ENCODE measurements around the gene CDX1.
A peak's percentile ranks its signal among the peaks of the same experiment; 100 is the strongest.

CDX1 gene

DNA sequence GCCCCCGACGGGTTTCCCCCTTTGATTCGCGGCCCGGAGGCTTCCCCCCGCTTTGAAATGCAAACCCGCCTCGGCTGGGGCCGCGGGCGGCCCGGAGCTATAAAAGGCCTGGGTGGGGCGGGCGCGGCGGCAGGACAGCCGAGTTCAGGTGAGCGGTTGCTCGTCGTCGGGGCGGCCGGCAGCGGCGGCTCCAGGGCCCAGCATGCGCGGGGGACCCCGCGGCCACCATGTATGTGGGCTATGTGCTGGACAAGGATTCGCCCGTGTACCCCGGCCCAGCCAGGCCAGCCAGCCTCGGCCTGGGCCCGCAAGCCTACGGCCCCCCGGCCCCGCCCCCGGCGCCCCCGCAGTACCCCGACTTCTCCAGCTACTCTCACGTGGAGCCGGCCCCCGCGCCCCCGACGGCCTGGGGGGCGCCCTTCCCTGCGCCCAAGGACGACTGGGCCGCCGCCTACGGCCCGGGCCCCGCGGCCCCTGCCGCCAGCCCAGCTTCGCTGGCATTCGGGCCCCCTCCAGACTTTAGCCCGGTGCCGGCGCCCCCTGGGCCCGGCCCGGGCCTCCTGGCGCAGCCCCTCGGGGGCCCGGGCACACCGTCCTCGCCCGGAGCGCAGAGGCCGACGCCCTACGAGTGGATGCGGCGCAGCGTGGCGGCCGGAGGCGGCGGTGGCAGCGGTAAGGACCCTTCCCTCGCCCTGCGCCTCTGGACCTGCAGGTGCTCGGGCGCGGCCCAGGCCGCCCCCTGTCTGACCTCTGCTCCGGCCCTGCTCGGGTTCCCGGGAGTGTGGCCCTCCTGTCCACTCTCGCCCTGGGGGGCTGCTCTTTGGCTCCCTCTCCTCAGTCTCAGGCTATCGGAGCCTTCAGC lies at the start of gene CDX1:
CDX1 (plus strand) TSS at position 129 of the 862 bp plus-strand sequence; CDS start at position 228, 99 bp downstream.
- no peak for DNase-seq (ENCODE audit: low read depth)

- no peak for DNase-seq (ENCODE audit: low read depth)
These were observed 48.5 kb upstream of the CDX1 start for GRCh38 chr5:150117945-150118560.

- DNase-seq (ENCODE audit: low read depth), result no peak
These were observed 47.9 kb upstream of the CDX1 start for GRCh38 chr5:150118561-150119229.

DNA sequence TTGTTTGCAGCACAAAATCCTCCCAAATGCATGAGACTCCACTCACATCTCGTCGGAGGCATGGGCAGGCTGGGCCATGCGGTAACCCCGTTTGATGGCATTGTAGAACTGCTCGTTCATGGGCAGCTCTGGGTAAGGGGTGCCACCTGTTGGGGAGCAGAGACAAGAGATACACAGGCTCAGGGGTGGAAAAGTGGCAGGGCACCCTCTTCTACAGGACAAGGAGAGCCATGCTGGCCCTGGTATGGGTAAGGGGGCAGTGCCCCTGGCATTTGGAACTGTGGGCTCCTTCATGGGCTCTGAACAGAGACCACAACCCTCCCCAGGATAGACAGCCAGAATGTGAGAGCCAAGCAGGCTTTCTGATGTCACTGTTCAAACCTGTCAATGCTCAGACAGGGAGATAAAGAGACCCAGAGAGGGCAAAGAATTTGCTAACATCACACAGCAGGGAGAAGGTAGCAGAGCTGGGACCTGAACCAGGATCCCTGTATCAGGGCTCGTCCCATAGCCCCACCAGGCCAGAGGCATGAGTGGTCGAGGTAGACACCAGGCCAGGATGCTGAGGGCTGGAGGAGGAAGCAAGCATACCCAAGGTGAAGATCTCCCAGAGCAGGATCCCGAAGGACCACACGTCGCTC lies 47.0 kb upstream of the CDX1 start:
- no peak for DNase-seq (ENCODE audit: low read depth)

DNA sequence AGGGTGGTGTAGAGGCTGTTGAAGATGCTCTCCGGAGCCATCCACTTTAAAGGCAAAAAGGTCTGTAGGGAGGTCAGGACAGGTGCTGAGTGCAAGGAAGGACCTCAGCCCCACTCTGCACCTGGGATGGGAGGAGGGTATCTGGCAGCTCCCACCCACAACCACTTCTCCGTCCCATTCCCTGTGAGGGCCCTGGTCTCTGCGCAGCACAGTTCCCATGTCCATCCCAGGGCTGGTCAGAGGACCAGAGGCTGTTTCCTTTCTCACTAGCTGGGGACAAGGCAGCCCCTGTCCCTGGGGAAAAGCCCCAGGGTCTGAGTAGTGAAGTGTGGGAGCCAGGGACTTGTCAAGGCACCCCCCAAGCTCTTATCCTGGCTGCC lies 46.5 kb upstream of the CDX1 start:
- DNase-seq (ENCODE audit: low read depth), result no peak

GRCh38 chr5:150120617-150121447 lies 45.7 kb upstream of the CDX1 start:
- DNase-seq (ENCODE audit: low read depth), result no peak

DNA sequence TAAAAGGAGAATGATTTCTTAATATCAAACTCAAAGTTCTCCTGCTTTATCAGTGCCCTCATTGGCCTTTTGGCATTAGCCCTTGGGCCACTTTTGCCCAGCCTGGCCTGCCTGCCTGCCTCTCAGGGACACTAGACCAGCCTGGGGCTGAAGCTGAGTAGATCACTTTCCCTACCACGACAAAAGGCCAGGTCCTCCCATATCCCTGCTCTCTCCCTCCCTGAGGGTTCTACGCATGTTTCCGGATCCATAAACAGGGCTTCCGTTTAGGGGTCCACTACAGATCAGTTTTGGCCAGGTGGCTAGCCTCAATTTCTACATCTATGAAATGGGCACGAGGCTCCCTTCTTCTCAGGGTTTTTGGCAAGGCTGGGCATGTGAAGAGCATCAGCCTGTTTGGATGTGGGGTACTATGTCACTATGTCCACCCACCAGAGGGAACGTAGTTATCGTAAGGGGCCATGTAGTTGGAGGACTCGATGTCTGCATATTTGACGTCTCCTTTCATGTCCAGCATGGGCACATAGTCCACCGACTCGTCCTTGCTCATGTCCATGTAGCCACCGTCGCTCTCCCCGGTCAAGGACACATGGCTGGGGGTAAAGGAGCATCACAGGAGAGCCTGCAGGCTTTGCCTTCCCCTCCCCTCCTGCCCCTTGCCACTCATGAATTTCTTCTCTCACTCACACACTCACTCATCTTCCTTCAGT lies 45.0 kb upstream of the CDX1 start:
- DNase-seq (ENCODE audit: low read depth), result no peak

- no peak for DNase-seq (ENCODE audit: low read depth)
These were observed 44.4 kb upstream of the CDX1 start for GRCh38 chr5:150122158-150122510.

DNA sequence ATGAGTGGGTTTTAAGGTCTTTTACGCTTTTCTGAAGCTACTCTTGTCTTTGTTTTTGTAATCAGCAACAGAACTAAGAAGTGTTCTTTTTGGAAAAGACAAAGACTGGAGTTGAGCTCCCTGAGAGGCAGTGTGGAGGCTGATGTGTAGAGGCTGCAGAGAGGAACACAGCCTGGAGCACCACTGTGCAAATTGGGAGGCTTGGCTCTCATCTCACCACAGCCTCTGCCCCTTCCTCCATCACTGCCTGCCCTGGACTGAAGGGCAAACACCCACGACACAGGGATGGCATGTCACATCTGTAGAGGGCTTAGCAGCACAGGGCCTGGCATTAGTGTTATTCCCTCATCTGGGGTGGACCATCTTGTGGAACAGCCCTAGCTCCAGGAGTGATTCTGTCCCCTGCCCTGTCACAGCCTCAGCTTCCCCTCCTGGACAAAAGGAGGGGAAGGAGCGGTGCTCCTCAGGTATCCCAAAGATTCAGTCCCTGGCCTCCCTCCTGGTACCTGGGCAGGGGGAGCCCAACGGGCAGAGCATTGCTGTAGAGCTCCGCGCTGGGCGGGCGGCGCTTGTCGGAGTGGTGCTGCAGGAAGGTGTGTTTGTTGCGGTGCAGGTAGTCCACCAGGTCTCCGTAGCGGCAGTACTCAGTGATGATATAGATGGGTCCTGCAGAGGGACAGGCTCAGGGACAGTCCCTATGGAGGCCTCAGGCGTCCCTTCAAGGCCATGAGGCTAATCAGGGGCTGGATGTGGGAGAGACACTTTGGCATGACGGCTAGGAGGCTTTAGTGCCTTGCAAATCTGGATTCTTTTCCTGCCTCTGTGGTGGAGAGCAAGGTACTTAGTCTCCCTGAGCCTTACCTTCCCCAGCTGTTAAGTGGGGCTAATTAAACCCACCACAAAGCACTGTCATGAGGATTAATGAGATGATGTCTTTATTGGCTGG lies 43.8 kb upstream of the CDX1 start:
- DNase-seq (ENCODE audit: low read depth), result no peak

GRCh38 chr5:150123542-150123941 lies 43.0 kb upstream of the CDX1 start:
- no peak for DNase-seq (ENCODE audit: low read depth)

GRCh38 chr5:150124111-150124557 lies 42.4 kb upstream of the CDX1 start:
- no peak for DNase-seq (ENCODE audit: low read depth)

- DNase-seq (ENCODE audit: low read depth), result no peak
These were observed 42.0 kb upstream of the CDX1 start for GRCh38 chr5:150124596-150124995.

GRCh38 chr5:150125334-150125733 lies 41.2 kb upstream of the CDX1 start:
- no peak for DNase-seq (ENCODE audit: low read depth)

DNA sequence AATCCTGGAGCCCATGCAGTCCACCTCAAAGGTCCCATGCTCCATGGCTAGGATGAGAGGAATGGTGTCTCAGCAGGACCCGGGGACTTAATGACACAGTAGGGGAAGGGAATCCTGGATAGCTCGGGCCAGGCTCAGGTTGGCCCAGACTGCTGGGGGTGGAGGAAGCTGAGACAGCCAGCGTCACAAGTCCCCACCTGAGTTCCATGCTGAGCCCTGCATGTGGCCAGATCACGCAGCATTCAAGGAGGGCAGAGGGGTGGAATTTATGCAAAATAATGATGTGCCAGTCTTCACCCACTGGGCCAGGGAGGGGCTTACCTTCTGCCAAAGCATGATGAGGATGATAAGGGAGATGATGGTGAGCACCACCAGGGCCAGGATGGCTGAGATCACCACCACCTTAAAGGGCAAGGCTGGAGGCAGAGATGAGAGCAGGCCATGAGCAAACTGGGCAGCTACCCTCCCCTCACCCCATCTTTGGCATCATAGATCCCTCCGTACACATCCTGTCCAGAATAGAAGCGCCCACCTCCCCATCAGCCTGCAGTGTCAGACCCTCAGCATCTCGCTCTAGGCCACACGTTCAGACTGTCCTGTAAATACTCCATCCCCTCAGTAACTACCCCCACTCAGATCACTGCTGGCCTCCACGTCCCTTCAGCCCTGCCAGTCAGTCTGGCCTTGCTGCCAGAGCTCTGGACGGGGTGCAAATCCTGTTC lies 40.2 kb upstream of the CDX1 start:
- DNase-seq (ENCODE audit: low read depth), result no peak

DNA sequence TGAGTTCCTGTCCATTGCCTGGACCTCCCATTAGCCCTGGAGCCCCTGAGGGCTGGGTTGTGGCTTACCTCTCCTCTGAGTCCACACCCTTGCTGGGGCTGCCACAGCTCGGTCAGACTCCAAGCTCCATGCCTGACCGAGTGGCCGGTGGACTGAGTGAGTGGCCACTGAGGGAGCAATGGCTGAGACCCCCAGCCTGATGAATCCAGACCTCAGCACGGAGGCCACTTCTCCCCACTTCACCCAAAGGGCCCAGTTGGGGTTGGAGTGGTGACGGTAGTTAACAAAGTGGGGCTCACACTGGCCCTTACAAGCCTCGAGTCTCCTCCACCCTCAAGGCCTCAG lies 39.7 kb upstream of the CDX1 start:
- no peak for DNase-seq (ENCODE audit: low read depth)

GRCh38 chr5:150129454-150129812 lies 37.1 kb upstream of the CDX1 start:
- DNase-seq (ENCODE audit: low read depth), result no peak

DNA sequence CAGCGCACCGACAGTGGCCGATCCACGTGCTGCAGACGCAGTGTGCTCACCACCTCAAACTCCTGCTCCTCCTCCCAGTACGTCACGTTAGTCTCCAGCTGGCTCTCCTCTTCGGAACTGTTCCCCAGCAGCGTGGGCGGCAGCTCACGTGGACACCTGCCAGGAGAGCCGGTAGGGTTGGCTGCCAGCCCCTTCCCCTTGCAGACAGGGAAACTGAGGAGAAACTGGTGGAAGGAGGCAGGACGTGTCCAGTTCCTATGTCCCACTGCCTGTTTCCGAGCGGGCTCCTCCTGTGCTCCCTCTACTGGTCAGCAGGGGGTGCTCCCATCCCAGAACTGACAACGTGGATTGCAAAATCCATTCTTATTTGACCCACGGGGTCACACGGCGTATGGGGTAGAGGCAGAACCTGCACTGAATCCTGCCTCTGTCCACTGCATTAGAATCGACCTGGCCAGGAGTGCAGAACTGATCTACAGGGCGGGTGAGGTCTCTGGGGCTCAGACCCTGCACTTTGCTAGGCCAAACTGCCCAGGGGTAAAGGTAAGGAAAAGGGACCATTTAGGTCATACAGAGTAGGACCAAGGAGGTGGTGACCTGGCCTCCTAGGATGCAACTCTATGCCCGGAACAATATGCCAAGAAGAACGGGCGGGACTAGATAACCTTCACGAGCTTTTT lies 36.6 kb upstream of the CDX1 start:
- peak; percentile 7 for DNase-seq (ENCODE audit: low read depth)

DNA sequence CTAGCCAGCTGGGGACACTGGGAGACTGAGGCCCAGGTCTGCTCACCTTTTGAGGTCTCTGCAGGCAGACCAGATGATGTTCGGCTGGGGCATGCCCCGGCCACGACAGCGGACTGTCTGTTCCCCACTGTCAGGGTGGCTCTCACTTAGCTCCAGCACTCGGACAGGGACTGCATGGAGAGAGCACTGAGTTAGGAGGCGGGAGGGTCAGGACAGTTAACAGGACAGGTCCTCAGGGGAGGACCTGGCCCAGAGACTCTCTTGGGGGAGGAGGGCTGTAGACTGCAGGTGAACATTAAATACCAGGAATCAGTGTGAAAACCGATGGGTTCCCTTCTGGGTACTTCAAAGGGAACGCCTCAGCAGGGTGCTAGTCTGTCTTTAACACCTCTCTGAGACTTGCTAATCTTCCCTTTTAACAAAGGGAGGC lies 36.1 kb upstream of the CDX1 start:
- no peak for DNase-seq (ENCODE audit: low read depth)

DNA sequence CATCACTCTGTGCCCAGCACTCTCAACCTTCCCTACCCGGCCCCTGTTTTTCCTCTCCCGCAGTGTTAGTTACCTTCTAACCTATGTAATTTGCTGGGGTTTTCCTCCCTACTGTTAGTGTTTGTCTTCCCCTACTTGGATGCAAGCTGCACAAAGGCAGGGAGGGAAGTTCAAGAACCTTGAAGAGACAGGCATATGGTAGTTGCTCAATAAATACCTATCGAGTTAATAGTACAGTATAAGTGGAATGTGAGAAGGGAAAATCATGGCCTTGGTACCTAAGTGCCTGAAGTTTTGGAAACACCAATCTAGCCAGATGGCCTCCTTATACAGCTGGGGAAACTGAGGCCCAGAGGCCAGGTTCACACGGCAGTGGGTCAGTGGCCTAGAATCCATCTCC lies 35.1 kb upstream of the CDX1 start:
- DNase-seq (ENCODE audit: low read depth), result no peak
